Central memory CD8-positive, alpha-beta T cell (primary cell): ENCODE data around the gene OTOGL.
A peak's percentile ranks its signal among the peaks of the same experiment; 100 is the strongest.
"Not testable (repeated sequence)": the region's sequence is repeated elsewhere in the genome, so short reads cannot be mapped to it uniquely, and the experiment has no call there.

Experiments used
- ATAC-seq: fragments of 150-1000 bp; cut with Tn5 transposase; replicated peaks from 2 replicates; pipeline ENCODE4 v1.10.0; 2022; ENCODE audit warnings: mild to moderate bottlenecking, moderate FRiP score, moderate number of reproducible peaks; ENCODE audit not compliant: poor library complexity, severe bottlenecking; ENCODE audit errors: extremely low read depth
- DNase-seq, 2 donors: peaks; one replicate each; pipeline ENCODE4 v3.0.0; 2021; ENCODE audit warnings: low spot score in 2 of 2
- H3K27ac Mint-ChIP-seq: one replicate; pipeline ENCODE4 v1.8.0; 2022; ENCODE audit warnings: low read depth, mild to moderate bottlenecking, moderate library complexity, mixed read lengths
- H3K27me3 Mint-ChIP-seq: one replicate; pipeline ENCODE4 v1.8.0; 2022; ENCODE audit warnings: mixed read lengths
- H3K36me3 Mint-ChIP-seq: one replicate; pipeline ENCODE4 v1.8.0; 2022; ENCODE audit warnings: mild to moderate bottlenecking, moderate library complexity, mixed read lengths; ENCODE audit not compliant: insufficient read depth
- H3K4me1 Mint-ChIP-seq: one replicate; pipeline ENCODE4 v1.8.0; 2022; ENCODE audit warnings: mixed read lengths
- H3K4me3 Mint-ChIP-seq: one replicate; pipeline ENCODE4 v1.8.0; 2022; ENCODE audit warnings: mild to moderate bottlenecking, moderate library complexity, mixed read lengths
- H3K9me3 Mint-ChIP-seq: one replicate; pipeline ENCODE4 v1.8.0; 2022; ENCODE audit warnings: mixed read lengths

Gene OTOGL

GRCh38 chr12:80099259-80099658 lies at the start of gene OTOGL:
Gene OTOGL, plus strand, starts transcription at chr12:80099537. Its CDS starts 109,895 bp downstream, at chr12:80209432.
- Mint-ChIP-seq H3K9me3 (no peaks in the 10 kb centered on the region), H3K27ac (no peak within 1 kb of the TSS), H3K4me3 (no peak within 1 kb of the TSS), H3K4me1 (no peaks in the 10 kb centered on the region), H3K36me3 (no peaks in the 10 kb centered on the region), H3K27me3 (no peaks in the 10 kb centered on the region)
- no peak for ATAC-seq
- no peak for DNase-seq

- H3K36me3 Mint-ChIP-seq = no peaks in the 10 kb centered on the region
- peaks cover 46% of the 10 kb centered on the region for H3K27me3 Mint-ChIP-seq
- no peak for ATAC-seq
- H3K9me3 Mint-ChIP-seq = no peaks in the 10 kb centered on the region
- H3K27ac Mint-ChIP-seq = no peak overlapping the region
- no peak overlapping the region for H3K4me3 Mint-ChIP-seq
- no peak for DNase-seq
- H3K4me1 Mint-ChIP-seq = no peaks in the 10 kb centered on the region
These were observed 49.1 kb upstream of the OTOGL start for GRCh38 chr12:80050236-80050635.

GRCh38 chr12:80053051-80053790 lies 46.1 kb upstream of the OTOGL start:
- Mint-ChIP-seq H3K4me3 (no peak overlapping the region), H3K36me3 (no peaks in the 10 kb centered on the region), H3K4me1 (no peaks in the 10 kb centered on the region), H3K9me3 (no peaks in the 10 kb centered on the region), H3K27me3 (peaks cover 45% of the 10 kb centered on the region), H3K27ac (no peak overlapping the region)
- no peak for DNase-seq
- no peak for ATAC-seq

GRCh38 chr12:80056232-80056631 lies 43.1 kb upstream of the OTOGL start:
- DNase-seq = no peak
- no peak overlapping the region for H3K4me3 Mint-ChIP-seq
- peaks cover 25% of the 10 kb centered on the region for H3K27me3 Mint-ChIP-seq
- no peaks in the 10 kb centered on the region for H3K4me1 Mint-ChIP-seq
- H3K27ac Mint-ChIP-seq = no peak overlapping the region
- no peak for ATAC-seq
- no peaks in the 10 kb centered on the region for H3K36me3 Mint-ChIP-seq
- H3K9me3 Mint-ChIP-seq = no peaks in the 10 kb centered on the region

- no peak overlapping the region for H3K27ac Mint-ChIP-seq
- H3K36me3 Mint-ChIP-seq = no peaks in the 10 kb centered on the region
- peaks cover 20% of the 10 kb centered on the region for H3K27me3 Mint-ChIP-seq
- no peaks in the 10 kb centered on the region for H3K9me3 Mint-ChIP-seq
- ATAC-seq (no peak), DNase-seq (no peak)
- no peaks in the 10 kb centered on the region for H3K4me1 Mint-ChIP-seq
- H3K4me3 Mint-ChIP-seq = no peak overlapping the region
These were observed 42.5 kb upstream of the OTOGL start for GRCh38 chr12:80056845-80057244.

GRCh38 chr12:80058586-80058985 lies 40.8 kb upstream of the OTOGL start:
- Mint-ChIP-seq H3K27ac (no peak overlapping the region), H3K9me3 (no peaks in the 10 kb centered on the region), H3K4me3 (no peak overlapping the region), H3K27me3 (peaks cover 24% of the 10 kb centered on the region), H3K36me3 (no peaks in the 10 kb centered on the region), H3K4me1 (no peaks in the 10 kb centered on the region)
- no peak for DNase-seq
- no peak for ATAC-seq

- no peak overlapping the region for H3K27ac Mint-ChIP-seq
- H3K27me3 Mint-ChIP-seq = peaks cover 29% of the 10 kb centered on the region
- no peaks in the 10 kb centered on the region for H3K9me3 Mint-ChIP-seq
- no peaks in the 10 kb centered on the region for H3K4me1 Mint-ChIP-seq
- no peak overlapping the region for H3K4me3 Mint-ChIP-seq
- no peaks in the 10 kb centered on the region for H3K36me3 Mint-ChIP-seq
- ATAC-seq (no peak), DNase-seq (no peak)
These were observed 40.2 kb upstream of the OTOGL start for GRCh38 chr12:80059102-80059501.

GRCh38 chr12:80059875-80060274 lies 39.5 kb upstream of the OTOGL start:
- no peak overlapping the region for H3K4me3 Mint-ChIP-seq
- H3K27me3 Mint-ChIP-seq = peaks cover 31% of the 10 kb centered on the region
- H3K4me1 Mint-ChIP-seq = no peaks in the 10 kb centered on the region
- DNase-seq (no peak), ATAC-seq (no peak)
- H3K36me3 Mint-ChIP-seq = no peaks in the 10 kb centered on the region
- H3K27ac Mint-ChIP-seq = no peak overlapping the region
- no peaks in the 10 kb centered on the region for H3K9me3 Mint-ChIP-seq

GRCh38 chr12:80064269-80064668 lies 35.1 kb upstream of the OTOGL start:
- no peak for DNase-seq
- Mint-ChIP-seq H3K9me3 (no peaks in the 10 kb centered on the region), H3K27me3 (peaks cover 39% of the 10 kb centered on the region), H3K4me1 (no peaks in the 10 kb centered on the region), H3K27ac (no peak overlapping the region), H3K36me3 (no peaks in the 10 kb centered on the region), H3K4me3 (no peak overlapping the region)
- no peak for ATAC-seq

GRCh38 chr12:80064951-80065350 lies 34.4 kb upstream of the OTOGL start:
- Mint-ChIP-seq H3K9me3 (no peaks in the 10 kb centered on the region), H3K27me3 (peaks cover 36% of the 10 kb centered on the region), H3K4me3 (no peak overlapping the region), H3K27ac (no peak overlapping the region), H3K4me1 (no peaks in the 10 kb centered on the region), H3K36me3 (no peaks in the 10 kb centered on the region)
- no peak for DNase-seq
- no peak for ATAC-seq

GRCh38 chr12:80068173-80068572 lies 31.2 kb upstream of the OTOGL start:
- no peaks in the 10 kb centered on the region for H3K36me3 Mint-ChIP-seq
- no peak for ATAC-seq
- peaks cover 17% of the 10 kb centered on the region for H3K27me3 Mint-ChIP-seq
- H3K4me1 Mint-ChIP-seq = no peaks in the 10 kb centered on the region
- no peak for DNase-seq
- no peak overlapping the region for H3K27ac Mint-ChIP-seq
- H3K4me3 Mint-ChIP-seq = no peak overlapping the region
- H3K9me3 Mint-ChIP-seq = no peaks in the 10 kb centered on the region

- peaks cover 20% of the 10 kb centered on the region for H3K4me1 Mint-ChIP-seq
- DNase-seq = peak; percentile 33 to 55
- H3K27ac Mint-ChIP-seq, H3K36me3 Mint-ChIP-seq: not testable (repeated sequence)
- peak; percentile 98 for ATAC-seq
- H3K27me3 Mint-ChIP-seq = peaks cover 61% of the 10 kb centered on the region
- peak overlapping the region; percentile 37 for H3K4me3 Mint-ChIP-seq
- H3K9me3 Mint-ChIP-seq = peaks cover 19% of the 10 kb centered on the region
These were observed 15.3 kb upstream of the OTOGL start for GRCh38 chr12:80083892-80084614.

GRCh38 chr12:80086025-80086424 lies 13.3 kb upstream of the OTOGL start:
- H3K36me3 Mint-ChIP-seq = peaks cover 4% of the 10 kb centered on the region
- DNase-seq (no peak), ATAC-seq (no peak)
- H3K27me3 Mint-ChIP-seq = peaks cover 51% of the 10 kb centered on the region
- H3K9me3 Mint-ChIP-seq = peaks cover 11% of the 10 kb centered on the region
- no peak overlapping the region for H3K27ac Mint-ChIP-seq
- no peak overlapping the region for H3K4me3 Mint-ChIP-seq
- peaks cover 20% of the 10 kb centered on the region for H3K4me1 Mint-ChIP-seq
